ENCODE measurements around the gene ZFP36L2. TPM values are rescaled to one million over a fixed set of nuclear protein-coding genes. Genes with fewer than 3 reads are reported as not detected.

The ZFP36L2 gene
- total RNA-seq, 1 experiment from 2014 or later: 105 TPM

GRCh38 chr2:43254331-43254730, 27.9 kb upstream of the ZFP36L2 start:
- Histone ChIP-seq H3K4me1 (ENCODE audit: insufficient read depth, low read length) (no peaks in the 10 kb centered on the region), H3K79me1 (ENCODE audit: insufficient read depth, low read depth, low read length, poor library complexity, severe bottlenecking) (no peaks in the 10 kb centered on the region), H3K9ac (ENCODE audit: extremely low read depth, insufficient read length, low read length) (no peak overlapping the region), H2BK15ac (ENCODE audit: low read depth, low read length) (no peak overlapping the region), H3K27ac (ENCODE audit: insufficient read length, low read depth, low read length) (no peak overlapping the region), H3K9me3 (ENCODE audit: control insufficient read depth, low read depth, low read length) (no peaks in the 10 kb centered on the region), H3K23ac (ENCODE audit: insufficient read length, low read depth, low read length) (no peak overlapping the region), H2AK5ac (ENCODE audit: insufficient read length, low read length) (no peak overlapping the region), H4K5ac (ENCODE audit: insufficient read length, low read depth, low read length) (no peak overlapping the region), H2BK120ac (ENCODE audit: low read depth, low read length, poor library complexity, severe bottlenecking) (no peak overlapping the region), H2BK12ac (ENCODE audit: insufficient read length, low read depth, low read length) (no peak overlapping the region), H3K14ac (ENCODE audit: insufficient read depth, low read length) (no peak overlapping the region), H3T11ph (ENCODE audit: low read length) (no peak overlapping the region), H4K8ac (replicated peaks; ENCODE audit: insufficient read length, low read depth, low read length) (no peak overlapping the region), H3K56ac (ENCODE audit: insufficient read length, low read depth, low read length) (no peak overlapping the region), H3K27me3 (ENCODE audit: insufficient read depth, low read length) (no peaks in the 10 kb centered on the region), H3K18ac (ENCODE audit: insufficient read length, low read depth, low read length) (no peak overlapping the region), H3K4ac (ENCODE audit: low read depth, low read length) (no peak overlapping the region), H2AFZ (ENCODE audit: low read length) (no peak overlapping the region), H3K79me2 (ENCODE audit: insufficient read depth, low read length) (no peaks in the 10 kb centered on the region), H2BK20ac (ENCODE audit: low read depth, low read length, poor library complexity, severe bottlenecking) (no peak overlapping the region), H2BK5ac (ENCODE audit: insufficient read length, low read length) (no peak overlapping the region), H4K91ac (ENCODE audit: insufficient read length, low read depth, low read length) (no peak overlapping the region), H3K23me2 (ENCODE audit: insufficient read length, low read depth, low read length, poor library complexity, severe bottlenecking) (no peaks in the 10 kb centered on the region), H3K4me2 (ENCODE audit: insufficient read depth, insufficient read length, low read length) (no peak overlapping the region), H4K20me1 (ENCODE audit: control insufficient read depth, insufficient read depth, insufficient read length) (no peaks in the 10 kb centered on the region)
- Mint-ChIP-seq H3K27me3 (ENCODE audit: low read depth) (no peaks in the 10 kb centered on the region), H3K9me3 (no peaks in the 10 kb centered on the region), H3K36me3 (ENCODE audit: insufficient read depth in 1 of 3, low read depth in 3 of 3) (no peaks in the 10 kb centered on the region; a peak in 1 of 7 replicates), H3K4me3 (no peak overlapping the region), H3K4me1 (peaks cover 7 to 10% of the 10 kb centered on the region in 2 experiments; a peak in 3 of 4 replicates), H3K27ac (no peak overlapping the region)
- WGBS (ENCODE audit: extremely low coverage, insufficient read length, low lambda C conversion rate): no CpG with 5 or more reads among the region's 5 CpGs
- no peak for DNase-seq
- TF ChIP-seq, protein P1, sequence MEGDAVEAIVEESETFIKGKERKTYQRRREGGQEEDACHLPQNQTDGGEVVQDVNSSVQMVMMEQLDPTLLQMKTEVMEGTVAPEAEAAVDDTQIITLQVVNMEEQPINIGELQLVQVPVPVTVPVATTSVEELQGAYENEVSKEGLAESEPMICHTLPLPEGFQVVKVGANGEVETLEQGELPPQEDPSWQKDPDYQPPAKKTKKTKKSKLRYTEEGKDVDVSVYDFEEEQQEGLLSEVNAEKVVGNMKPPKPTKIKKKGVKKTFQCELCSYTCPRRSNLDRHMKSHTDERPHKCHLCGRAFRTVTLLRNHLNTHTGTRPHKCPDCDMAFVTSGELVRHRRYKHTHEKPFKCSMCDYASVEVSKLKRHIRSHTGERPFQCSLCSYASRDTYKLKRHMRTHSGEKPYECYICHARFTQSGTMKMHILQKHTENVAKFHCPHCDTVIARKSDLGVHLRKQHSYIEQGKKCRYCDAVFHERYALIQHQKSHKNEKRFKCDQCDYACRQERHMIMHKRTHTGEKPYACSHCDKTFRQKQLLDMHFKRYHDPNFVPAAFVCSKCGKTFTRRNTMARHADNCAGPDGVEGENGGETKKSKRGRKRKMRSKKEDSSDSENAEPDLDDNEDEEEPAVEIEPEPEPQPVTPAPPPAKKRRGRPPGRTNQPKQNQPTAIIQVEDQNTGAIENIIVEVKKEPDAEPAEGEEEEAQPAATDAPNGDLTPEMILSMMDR (conservative IDR thresholded peaks at IDR 0.05): no peak
